ENCODE results near the gene HK1. TPM values are rescaled to one million over a fixed set of nuclear protein-coding genes. Genes with fewer than 3 reads are reported as not detected.
"Not testable (repeated sequence)": the region's sequence is repeated elsewhere in the genome, so short reads cannot be mapped to it uniquely, and the experiment has no call there.

HK1 gene
- polyA plus RNA-seq, 1 experiment = 47.5 TPM

DNA sequence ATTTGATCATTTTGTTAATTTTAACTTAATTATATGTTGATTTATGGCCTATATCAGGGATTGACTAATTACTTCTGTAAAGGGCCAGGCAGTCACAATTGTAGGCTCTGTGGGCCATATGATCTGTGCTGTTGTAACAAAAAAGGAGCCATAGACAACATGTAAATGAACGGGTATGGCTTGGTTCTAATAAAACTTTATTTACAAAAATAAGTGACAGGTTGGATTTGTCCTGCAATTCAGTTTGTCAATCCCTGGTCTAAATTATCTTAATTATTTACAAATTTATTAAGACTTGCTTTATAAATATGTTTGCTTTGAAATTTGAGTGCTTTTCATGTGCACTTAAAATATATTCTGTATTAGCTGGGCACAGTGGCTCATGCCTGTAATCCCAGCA lies 2.9 kb upstream of the HK1 start:
- CTCF ChIA-PET = no interaction called here
- POLR2A ChIA-PET = no interaction called here
- no peaks in the 10 kb centered on the region for H3K36me3 ChIP-seq (ENCODE audit: control insufficient read depth, insufficient read depth, low read length)
- TF ChIP-seq, protein P1, sequence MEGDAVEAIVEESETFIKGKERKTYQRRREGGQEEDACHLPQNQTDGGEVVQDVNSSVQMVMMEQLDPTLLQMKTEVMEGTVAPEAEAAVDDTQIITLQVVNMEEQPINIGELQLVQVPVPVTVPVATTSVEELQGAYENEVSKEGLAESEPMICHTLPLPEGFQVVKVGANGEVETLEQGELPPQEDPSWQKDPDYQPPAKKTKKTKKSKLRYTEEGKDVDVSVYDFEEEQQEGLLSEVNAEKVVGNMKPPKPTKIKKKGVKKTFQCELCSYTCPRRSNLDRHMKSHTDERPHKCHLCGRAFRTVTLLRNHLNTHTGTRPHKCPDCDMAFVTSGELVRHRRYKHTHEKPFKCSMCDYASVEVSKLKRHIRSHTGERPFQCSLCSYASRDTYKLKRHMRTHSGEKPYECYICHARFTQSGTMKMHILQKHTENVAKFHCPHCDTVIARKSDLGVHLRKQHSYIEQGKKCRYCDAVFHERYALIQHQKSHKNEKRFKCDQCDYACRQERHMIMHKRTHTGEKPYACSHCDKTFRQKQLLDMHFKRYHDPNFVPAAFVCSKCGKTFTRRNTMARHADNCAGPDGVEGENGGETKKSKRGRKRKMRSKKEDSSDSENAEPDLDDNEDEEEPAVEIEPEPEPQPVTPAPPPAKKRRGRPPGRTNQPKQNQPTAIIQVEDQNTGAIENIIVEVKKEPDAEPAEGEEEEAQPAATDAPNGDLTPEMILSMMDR (IDR thresholded peaks at IDR 0.05; ENCODE audit: insufficient read depth, low read depth, low read length) = no peak
- DNase-seq (ENCODE audit: low read depth) = no peak
- H3K27me3 ChIP-seq (ENCODE audit: control insufficient read depth, insufficient read depth, low read length) = no peaks in the 10 kb centered on the region
- no peak overlapping the region for H3K4me3 ChIP-seq (ENCODE audit: low read depth, low read length)

DNA sequence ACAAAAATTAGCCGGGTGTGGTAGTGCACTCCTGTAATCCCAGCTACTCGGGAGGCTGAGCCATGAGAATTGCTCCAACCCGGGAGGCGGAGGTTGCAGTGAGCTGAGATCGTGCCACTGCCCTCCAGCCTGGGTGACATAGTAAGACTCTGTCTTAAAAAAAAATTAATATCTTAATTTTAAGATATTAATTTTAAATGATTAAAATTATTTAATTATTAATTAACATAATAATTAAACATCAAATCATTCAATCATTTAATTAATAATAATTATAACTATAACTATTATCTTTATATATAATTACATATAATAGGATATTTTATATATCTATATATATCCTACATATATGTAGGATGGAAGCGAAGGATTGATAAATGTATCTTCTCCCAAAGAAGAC lies 1.8 kb upstream of the HK1 start:
- TF ChIP-seq, protein P1 (IDR thresholded peaks at IDR 0.05; ENCODE audit: insufficient read depth, low read depth, low read length) = no peak
- Histone ChIP-seq H3K4me3 (ENCODE audit: low read depth, low read length) (no peak overlapping the region), H3K27me3 (ENCODE audit: control insufficient read depth, insufficient read depth, low read length) (peaks cover 1% of the 10 kb centered on the region; the same call in 1 of the 2 replicates), H3K36me3 (ENCODE audit: control insufficient read depth, insufficient read depth, low read length) (no peaks in the 10 kb centered on the region)
- ChIA-PET CTCF (interaction anchor here (1.1 kb wide), 1 partner anchor 26 kb away, joined by 3 read pairs; no protein-coding TSS in a partner anchor), POLR2A (no interaction called here)
- no peak for DNase-seq (ENCODE audit: low read depth)

DNA sequence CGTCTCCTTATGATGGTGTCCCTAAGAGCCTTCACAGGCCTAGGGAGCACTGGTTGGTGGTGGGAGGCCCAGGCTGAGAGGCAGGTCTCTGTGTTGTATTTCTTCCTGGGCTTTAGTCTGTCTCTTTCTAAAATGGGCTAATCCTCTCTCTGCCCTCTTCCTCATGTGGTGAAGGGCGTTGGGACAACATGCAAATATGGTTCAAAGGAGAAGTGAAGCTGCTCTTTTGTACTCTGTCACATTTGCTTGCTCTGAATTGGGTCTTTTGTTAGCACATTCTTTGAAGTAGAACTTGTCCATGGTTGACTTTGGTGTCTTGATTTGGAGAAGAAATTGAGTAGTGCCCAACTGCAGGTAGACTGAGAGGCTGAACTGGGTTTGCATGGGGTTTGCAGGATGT lies 814 bp downstream of the HK1 start:
- POLR2A ChIA-PET = no interaction called here

DNA sequence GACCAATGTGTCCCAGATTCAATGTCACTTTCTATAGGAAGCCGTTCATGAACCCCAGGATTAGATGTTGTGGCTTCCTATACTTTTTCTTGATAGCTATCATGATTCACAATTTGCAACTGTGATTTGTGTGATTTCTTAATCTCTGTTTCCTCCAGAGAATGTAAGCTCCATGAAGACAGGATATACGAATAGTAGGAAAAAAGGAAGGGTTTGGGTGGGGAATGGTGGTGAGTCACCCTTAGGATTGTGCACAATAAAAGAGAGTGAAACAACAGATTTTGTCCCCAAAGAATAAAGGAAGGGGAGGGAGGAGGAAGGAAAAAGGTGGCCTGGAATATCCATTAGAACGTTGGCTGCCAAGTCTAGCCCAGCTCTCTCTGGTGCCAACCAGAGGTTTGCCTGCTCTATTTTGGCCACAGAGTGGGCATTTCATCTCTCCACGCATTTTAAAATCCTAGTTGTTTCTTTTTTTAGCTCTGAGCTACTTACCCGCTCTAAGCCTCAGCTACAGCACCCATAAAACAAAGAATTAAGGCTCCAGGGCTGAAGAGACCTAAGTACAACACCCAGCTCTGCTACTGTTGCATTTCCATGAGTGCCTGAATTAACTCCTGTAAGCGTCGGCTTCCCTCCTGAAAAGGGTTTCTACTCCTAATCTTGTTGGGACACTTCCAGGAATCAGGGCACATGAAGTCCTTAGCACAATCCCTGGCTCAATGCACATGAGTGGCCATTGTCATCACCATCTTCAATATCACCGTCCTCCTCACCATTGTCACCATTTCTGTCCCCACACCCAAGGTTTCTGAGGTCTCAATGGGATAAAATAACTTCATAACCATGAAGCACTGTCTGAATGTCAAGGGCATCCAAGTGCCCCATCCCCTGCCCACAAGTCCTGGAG lies 3.5 kb downstream of the HK1 start:
- ChIA-PET CTCF (no interaction called here), POLR2A (no interaction called here)
- no peak overlapping the region for H3K4me3 ChIP-seq (ENCODE audit: low read depth, low read length)
- TF ChIP-seq, protein P1 (IDR thresholded peaks at IDR 0.05; ENCODE audit: insufficient read depth, low read depth, low read length) = no peak
- DNase-seq (ENCODE audit: low read depth) = no peak
- peaks cover 5% of the 10 kb centered on the region for H3K27me3 ChIP-seq (ENCODE audit: control insufficient read depth, insufficient read depth, low read length)
- H3K36me3 ChIP-seq (ENCODE audit: control insufficient read depth, insufficient read depth, low read length) = no peaks in the 10 kb centered on the region

More for the DNA sequence above, 814 bp downstream of the HK1 start:
- CTCF ChIA-PET = interaction anchor here (1.2 kb wide), 1 partner anchor 48 kb away, joined by 4 read pairs; no protein-coding TSS in a partner anchor
- no peak overlapping the region for H3K4me3 ChIP-seq (ENCODE audit: low read depth, low read length)
- H3K27me3 ChIP-seq (ENCODE audit: control insufficient read depth, insufficient read depth, low read length) = peaks cover 3% of the 10 kb centered on the region
- TF ChIP-seq, protein P1 (IDR thresholded peaks at IDR 0.05; ENCODE audit: insufficient read depth, low read depth, low read length) = no peak
- DNase-seq (ENCODE audit: low read depth) = no peak
- no peaks in the 10 kb centered on the region for H3K36me3 ChIP-seq (ENCODE audit: control insufficient read depth, insufficient read depth, low read length)

- POLR2A ChIA-PET; DNase-seq (ENCODE audit: low read depth); CTCF ChIA-PET; H3K27me3 ChIP-seq (ENCODE audit: control insufficient read depth, insufficient read depth, low read length); H3K4me3 ChIP-seq (ENCODE audit: low read depth, low read length); H3K36me3 ChIP-seq (ENCODE audit: control insufficient read depth, insufficient read depth, low read length): not testable (repeated sequence)
Observed at GRCh38 chr10:69284402-69284801, 6.1 kb downstream of the HK1 start.

All from BJ (cell line).